Pons (tissue), 1 donor: ENCODE data around the gene FBXW9.
A peak's percentile ranks its signal among the peaks of the same experiment; 100 is the strongest.
"Not testable (repeated sequence)": the region's sequence is repeated elsewhere in the genome, so short reads cannot be mapped to it uniquely, and the experiment has no call there.

ENCODE experiments used
- DNase-seq: peaks from one replicate; pipeline ENCODE4 v3.0.0-alpha.2; 2016; ENCODE audit warnings: low spot score

The FBXW9 gene

GRCh38 chr19:12696366-12697335 is at the start of gene FBXW9:
TSS of gene FBXW9 (minus strand) at chr19:12696631. CDS start at chr19:12696581, 50 bp downstream.
- DNase-seq, result peak; percentile 94

- DNase-seq, result no peak
Observed at GRCh38 chr19:12745166-12745897, 48.9 kb upstream of the FBXW9 start.

GRCh38 chr19:12737835-12738351 is 41.5 kb upstream of the FBXW9 start:
- DNase-seq, result no peak

- peak; percentile 100 for DNase-seq
Observed at GRCh38 chr19:12736995-12737834, 40.8 kb upstream of the FBXW9 start, which contains the start of gene GET3. TSS of gene GET3 (plus strand) at chr19:12737497. CDS start at chr19:12737506, 9 bp downstream.

GRCh38 chr19:12733369-12734214 is 37.2 kb upstream of the FBXW9 start:
- DNase-seq, result peak; percentile 37

- no peak for DNase-seq
Observed at GRCh38 chr19:12731337-12731736, 34.9 kb upstream of the FBXW9 start.

DNA sequence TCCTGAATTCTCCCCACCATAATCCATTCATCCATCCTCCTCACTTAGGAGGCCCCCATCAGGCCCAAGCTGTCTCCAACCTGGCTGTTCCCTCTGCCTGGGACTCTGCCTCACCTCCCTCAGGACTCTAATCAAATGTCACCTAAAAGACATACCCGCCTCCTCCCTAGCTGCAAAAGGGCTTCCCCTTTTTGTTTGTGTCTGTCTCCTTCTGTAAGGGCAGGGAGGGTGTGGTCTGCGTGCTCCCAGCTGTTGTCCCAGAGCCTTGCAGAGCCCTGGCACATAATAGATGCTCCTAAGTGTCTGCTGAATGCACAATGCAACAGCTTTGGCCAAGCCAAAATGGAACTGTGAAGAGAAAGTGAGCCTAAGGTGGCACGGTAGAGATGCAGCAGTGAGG is 33.6 kb upstream of the FBXW9 start:
- no peak for DNase-seq

DNA sequence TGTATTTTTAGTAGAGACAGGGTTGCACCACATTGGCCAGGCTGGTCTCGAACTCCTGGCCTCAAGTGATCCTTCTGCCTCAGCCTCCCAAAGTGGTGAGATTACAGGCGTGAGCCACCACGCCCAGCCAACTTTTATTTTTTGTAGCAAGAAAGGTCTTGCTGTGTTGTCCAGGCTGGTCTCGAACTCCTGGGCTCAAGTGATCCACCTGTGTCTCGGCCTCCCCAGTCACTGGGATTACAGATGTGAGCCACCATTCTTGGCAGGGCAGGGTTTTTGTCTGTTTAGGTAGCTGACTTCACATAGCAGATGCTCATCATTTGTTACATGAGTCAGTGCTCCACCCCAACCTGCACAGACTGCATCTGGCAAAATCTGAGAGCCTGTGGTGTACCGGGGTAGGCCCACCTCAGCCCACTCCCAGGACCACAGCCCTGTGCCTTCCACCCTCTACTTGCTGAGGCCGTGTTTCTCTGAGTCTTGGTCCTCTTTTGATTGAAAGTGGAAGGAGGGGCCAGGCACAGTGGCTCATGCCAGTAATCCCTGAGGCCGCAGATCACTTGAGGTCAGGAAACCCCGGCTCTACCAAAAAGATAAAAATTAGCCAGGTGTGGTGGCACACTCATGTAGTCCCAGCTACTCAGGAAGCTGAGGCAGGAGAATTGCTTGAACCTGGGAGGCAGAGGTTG is 31.5 kb upstream of the FBXW9 start:
- no peak for DNase-seq

DNA sequence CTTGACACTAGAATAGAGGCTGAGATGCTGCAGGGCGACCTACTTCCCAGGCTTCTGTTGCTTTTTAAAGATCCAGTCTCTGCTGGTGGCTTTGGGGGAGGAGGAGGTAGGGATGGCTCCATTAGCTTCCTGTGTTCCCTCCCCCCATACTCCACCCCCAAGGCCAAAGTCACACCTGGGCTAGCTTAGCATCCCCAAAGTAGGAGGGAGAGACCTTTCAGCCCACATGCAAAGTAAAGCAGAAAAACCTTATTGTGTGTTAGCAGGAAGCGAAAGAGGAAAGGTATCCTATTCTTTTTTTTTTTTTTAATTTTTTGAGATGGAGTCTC is 30.5 kb upstream of the FBXW9 start:
- DNase-seq, result no peak

- not testable (repeated sequence) for DNase-seq
Observed at GRCh38 chr19:12725612-12726011, 29.2 kb upstream of the FBXW9 start.

GRCh38 chr19:12723641-12724426 is 27.4 kb upstream of the FBXW9 start, which contains the start of gene TNPO2:
TSS of gene TNPO2 (minus strand) at chr19:12723932. CDS start at chr19:12720977, 2,955 bp downstream.
- DNase-seq, result peak; percentile 38

DNA sequence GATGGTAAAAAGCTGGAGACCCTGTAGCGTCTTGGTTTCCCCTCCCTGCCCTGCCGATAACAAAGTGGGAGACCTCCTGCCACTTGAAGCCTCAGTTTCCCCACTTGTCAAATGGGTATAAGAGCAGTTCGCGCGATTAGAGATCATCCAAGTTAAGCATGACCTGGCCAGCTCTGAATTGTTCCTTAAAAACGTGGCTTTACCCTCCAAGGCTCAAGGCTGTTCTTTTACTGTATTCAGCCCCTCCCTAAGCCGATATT is 26.9 kb upstream of the FBXW9 start:
- DNase-seq, result no peak

DNA sequence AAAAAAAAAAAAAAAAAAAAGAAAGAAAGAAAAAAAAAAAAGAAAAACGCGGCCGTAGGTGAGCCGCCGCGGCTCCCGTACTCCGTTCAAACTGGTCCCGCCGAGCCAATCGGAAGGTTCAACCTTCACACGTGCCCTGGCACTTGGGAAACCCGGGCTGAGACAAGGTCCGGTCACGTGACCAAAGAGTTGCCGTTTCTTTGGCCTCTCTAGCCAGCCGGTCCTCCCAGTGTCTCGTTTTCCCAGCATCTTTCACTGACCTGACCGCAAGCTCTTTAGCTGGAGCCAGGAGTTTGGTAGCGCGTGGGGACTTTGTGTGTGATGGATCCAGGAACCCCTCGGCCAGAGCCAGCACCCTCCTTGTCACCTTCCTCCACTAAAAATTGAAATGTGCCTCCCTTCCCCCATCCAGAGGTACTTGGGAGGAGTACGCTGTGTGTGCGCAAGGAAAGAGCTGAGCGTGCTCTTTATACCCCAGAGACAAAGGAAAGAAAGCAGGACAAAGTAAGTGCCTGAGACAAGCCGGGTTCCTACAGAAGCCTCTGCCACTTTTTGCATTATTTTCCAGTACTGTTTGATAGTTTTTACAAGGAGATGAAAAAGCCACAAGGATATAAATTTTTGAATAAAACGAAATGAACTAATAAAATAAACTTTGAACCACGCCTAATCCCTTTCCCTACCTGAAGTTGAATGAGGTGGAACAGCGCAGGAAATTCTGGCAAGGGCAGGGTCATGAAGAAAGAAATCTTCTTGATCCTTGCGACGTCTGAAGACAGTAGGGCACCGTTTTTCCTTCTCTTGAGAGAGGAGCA is 26.3 kb upstream of the FBXW9 start:
- peak; percentile 99 for DNase-seq

GRCh38 chr19:12721656-12722565 is 25.5 kb upstream of the FBXW9 start:
- DNase-seq, result peak; percentile 17

- no peak for DNase-seq
Observed at GRCh38 chr19:12720851-12721655, 24.6 kb upstream of the FBXW9 start.

DNA sequence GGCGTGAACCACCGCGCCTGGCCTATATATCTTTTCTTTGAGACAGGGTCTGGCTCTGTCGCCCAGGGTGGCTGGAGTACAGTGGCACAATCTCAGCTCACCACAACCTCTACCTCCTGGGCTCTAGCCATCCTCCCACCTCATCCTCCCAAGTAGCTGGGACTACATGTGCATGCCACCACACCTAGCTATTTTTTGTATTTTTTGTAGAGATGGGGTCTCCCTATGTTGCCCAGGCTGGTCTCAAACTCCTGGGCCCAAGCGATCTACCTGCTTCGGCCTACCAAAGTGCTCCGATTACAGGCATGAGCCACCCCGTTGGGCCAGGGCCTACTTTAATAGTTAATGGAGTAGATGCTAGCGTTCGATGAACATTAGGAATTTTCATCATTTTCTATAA is 23.9 kb upstream of the FBXW9 start:
- no peak for DNase-seq

GRCh38 chr19:12715929-12716328 is 19.5 kb upstream of the FBXW9 start:
- no peak for DNase-seq
